IPS-NIHi7 (cell line): Measurements from ENCODE around the gene ZNF680.
"Not testable (repeated sequence)": the region's sequence is repeated elsewhere in the genome, so short reads cannot be mapped to it uniquely, and the experiment has no call there.

ENCODE experiments used
- DNase-seq: peaks from one replicate; pipeline ENCODE4 v3.0.0; 2012; ENCODE audit warnings: mixed read lengths; ENCODE audit errors: extremely low spot score

The ZNF680 gene

GRCh38 chr7:64562626-64563278 lies at the start of gene ZNF680:
ZNF680 (minus strand) TSS chr7:64563071; CDS start chr7:64562954, 117 bp downstream.
- DNase-seq = peak; percentile 89

- no peak for DNase-seq
Observed at GRCh38 chr7:64612452-64612851, 49.6 kb upstream of the ZNF680 start.

GRCh38 chr7:64611717-64612116 lies 48.8 kb upstream of the ZNF680 start:
- no peak for DNase-seq

DNA sequence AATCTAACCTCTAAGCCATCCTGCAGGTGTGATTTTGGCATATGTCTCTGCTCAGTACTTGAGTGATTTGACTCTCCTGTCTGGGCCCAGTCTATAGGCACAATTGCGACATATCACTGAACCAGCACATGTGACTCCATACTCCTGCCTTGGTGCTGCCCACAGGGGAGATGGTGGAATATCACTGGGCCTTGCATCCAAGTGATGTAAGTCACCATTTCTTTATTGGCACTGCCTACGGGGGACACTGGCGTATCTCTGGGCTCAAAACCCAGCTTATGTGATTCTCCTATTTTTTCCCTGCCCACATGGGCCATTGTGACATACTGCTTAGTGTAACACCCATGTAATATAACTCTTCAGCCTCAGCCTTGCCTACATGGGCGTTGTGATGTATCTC lies 48.1 kb upstream of the ZNF680 start:
- no peak for DNase-seq

GRCh38 chr7:64608116-64608910 lies 45.4 kb upstream of the ZNF680 start:
- no peak for DNase-seq

GRCh38 chr7:64606385-64606784 lies 43.5 kb upstream of the ZNF680 start:
- no peak for DNase-seq

GRCh38 chr7:64603271-64603670 lies 40.4 kb upstream of the ZNF680 start:
- no peak for DNase-seq

- no peak for DNase-seq
Observed at GRCh38 chr7:64602518-64602917, 39.6 kb upstream of the ZNF680 start.

- no peak for DNase-seq
Observed at GRCh38 chr7:64602086-64602485, 39.2 kb upstream of the ZNF680 start.

DNA sequence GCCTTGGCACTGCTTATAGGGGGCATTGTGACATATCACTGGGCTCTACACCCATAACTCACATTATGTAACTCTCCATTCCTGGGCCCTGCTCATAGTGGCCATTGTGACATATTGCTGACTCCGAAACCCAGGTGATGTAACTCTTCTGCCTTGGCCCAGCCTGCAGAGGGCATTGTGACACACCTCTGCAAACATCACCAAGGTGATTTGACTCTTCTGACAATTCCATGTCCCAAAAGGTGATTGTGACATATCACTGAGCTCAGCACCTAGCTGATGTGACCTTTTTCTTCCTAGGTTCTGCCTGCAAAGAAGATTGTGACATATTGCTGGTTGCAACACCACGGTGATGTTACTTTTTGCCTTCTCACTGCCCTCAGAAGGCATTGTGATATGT lies 36.5 kb upstream of the ZNF680 start:
- DNase-seq = no peak

DNA sequence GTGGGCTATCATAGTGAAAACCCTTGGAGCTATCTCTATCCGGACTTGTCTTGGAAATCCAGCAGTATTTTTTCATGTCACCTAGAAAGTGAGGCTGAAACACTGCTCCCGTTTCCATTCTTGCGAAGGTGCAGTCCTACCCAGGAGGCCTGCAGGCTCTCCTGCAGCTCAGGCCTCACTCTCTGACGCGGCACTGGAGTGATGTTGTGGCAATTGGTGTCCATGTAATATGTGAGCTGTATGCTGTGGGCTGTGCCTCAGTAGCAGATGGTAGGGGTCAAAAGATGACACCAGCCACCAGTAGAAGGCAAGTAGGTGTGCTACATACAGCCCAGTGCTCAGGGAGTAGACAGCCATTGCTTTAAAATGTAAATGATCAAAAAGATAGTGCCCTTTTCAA lies 28.1 kb upstream of the ZNF680 start:
- DNase-seq = no peak

DNA sequence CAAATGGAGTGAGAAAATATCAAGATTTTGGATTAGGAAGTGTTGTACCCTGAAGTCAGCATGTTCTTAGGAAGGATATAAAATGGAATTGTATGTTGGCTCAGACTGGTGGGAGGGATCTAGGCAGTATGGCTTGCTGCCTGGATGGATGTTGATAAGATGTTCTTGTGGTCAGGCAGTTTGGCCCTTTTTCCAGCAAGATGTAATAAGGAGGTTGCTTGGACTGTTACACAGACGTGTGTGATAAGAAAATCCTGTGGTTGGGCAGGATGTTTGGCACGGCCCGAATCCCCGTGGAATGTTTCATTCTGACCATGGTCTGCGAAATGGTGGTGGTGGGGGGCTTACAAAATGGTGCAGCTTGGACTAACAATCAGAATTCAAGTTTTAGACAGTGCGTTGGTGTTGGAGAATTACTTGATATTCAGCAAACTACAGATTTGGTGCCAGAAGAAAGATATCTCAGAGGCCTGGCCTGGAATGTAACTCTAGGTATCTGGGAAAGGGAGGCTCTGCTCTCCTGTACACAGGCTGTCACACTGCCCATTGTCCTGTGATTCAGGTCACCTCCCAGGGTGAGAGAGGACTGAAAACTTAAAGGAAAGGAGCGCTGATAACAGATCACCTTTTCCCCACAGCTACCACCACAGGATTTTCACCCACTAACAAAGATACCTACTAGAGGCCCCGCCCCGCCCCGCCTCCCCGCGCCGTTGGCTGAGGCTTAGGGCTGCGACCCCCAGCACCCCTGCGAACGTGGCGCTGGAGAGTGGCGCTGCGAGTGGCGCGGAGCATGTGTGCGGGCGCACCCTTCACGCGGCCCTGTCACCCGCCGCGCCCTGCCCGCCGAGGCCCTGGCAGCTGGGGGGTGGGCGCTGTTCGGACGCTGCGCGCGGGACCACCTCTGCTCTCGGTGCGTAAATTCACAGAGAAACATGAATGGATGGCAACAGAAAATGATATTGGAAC lies 19.3 kb upstream of the ZNF680 start:
- no peak for DNase-seq

- DNase-seq = no peak
Observed at GRCh38 chr7:64581391-64581790, 18.5 kb upstream of the ZNF680 start.

GRCh38 chr7:64574540-64575099 lies 11.7 kb upstream of the ZNF680 start:
- no peak for DNase-seq

GRCh38 chr7:64570284-64570605 lies 7.4 kb upstream of the ZNF680 start:
- not testable (repeated sequence) for DNase-seq

GRCh38 chr7:64569372-64570283 lies 6.8 kb upstream of the ZNF680 start:
- not testable (repeated sequence) for DNase-seq

DNA sequence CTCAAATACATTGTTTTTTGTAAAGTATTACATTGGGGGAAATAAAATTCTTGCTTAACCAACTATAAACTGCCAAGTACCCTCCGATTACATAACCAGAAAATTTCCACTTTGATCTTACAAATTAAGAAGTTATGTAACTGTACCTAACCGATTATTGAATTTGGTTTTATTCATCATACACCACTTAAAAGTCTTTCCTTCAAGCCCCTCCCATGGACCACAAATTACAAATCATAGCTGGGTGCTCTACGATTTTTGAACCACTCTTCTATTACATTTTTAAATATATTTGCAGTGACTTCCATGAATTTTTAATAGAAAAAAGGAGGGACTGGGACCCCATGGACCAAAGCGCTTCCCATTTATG lies 630 bp downstream of the ZNF680 start:
- no peak for DNase-seq

- DNase-seq = no peak
Observed at GRCh38 chr7:64559206-64559605, 3.7 kb downstream of the ZNF680 start.

GRCh38 chr7:64558781-64559180 lies 4.1 kb downstream of the ZNF680 start:
- no peak for DNase-seq

GRCh38 chr7:64558323-64558705 lies 4.6 kb downstream of the ZNF680 start:
- DNase-seq = no peak
